Thyroid gland (tissue), 4 donors: ENCODE measurements around the gene RRP9.

Experiments
- CTCF ChIP-seq, 6 experiments: fragments of 200-600 bp in 3 of 6; fragments of 450-650 bp in 3 of 6; sonication (generic) in 3 of 6; IDR thresholded peaks; one replicate each; pipeline ENCODE4 v1.5.1; 2016 to 2019; ENCODE audit warnings: antibody characterized with exemption in 6 of 6, mild to moderate bottlenecking in 2 of 6, inconsistent platforms in 1 of 6, moderate library complexity in 1 of 6
- POLR2A ChIP-seq, 2 donors: fragments of 450-650 bp; IDR thresholded peaks; one replicate each; pipeline ENCODE4 v1.6.1; 2017; ENCODE audit warnings: antibody characterized with exemption in 2 of 2, mild to moderate bottlenecking in 2 of 2, moderate library complexity in 1 of 2

GRCh38 chr3:51934139-51934850 is 7.4 kb downstream of the RRP9 start:
- no peak for TF ChIP-seq CTCF (IDR thresholded peaks at IDR 0.05)
- TF ChIP-seq POLR2A (IDR thresholded peaks at IDR 0.05), result no peak
